ENCODE results near the gene RSPH4A.
"Not testable (repeated sequence)": the region's sequence is repeated elsewhere in the genome, so short reads cannot be mapped to it uniquely, and the experiment has no call there.

RSPH4A gene

GRCh38 chr6:116631379-116631990, 15.2 kb downstream of the RSPH4A start:
- no peak for DNase-seq

DNA sequence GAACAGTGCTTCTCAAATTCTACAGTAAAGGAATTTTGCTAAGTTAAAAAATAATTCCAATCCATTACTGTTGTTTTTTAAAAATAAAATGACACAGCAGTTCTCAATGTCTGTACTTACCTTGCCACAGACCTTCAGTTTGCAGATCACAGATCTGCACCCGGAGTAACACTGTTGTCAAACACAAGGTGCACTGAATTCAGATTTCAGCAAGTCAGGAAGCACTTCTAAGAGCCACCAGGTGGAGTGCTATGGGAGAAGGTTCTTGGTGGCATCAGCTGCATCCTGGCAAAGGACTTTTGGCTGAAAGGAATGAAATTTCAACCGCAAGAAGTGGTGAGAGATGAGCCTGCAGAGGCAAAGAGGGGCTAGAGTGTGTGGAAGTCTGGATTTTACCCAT, 17.4 kb downstream of the RSPH4A start:
- no peak for DNase-seq

GRCh38 chr6:116648156-116648555, 31.9 kb downstream of the RSPH4A start:
- no peak for DNase-seq

- no peak for DNase-seq
Measured at GRCh38 chr6:116649129-116649528, 32.9 kb downstream of the RSPH4A start.

DNA sequence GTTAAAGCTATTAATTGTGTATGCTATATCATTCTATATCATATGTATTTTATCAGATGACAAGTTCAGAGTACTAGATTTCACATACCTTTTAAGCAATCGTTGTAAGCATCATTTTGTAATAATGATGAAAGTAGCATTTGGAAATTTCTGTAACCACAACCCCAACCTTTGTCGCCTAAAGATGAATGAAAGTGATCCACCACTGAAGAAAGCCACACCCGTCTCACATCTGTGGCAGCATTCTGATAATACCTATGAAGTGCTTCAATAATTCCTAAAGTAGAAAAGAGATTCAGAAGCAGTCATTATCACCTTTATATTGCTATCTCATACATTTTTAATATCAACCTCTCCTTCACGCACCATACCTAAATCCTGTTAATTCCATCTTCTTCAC, 35.6 kb downstream of the RSPH4A start:
- no peak for DNase-seq

DNA sequence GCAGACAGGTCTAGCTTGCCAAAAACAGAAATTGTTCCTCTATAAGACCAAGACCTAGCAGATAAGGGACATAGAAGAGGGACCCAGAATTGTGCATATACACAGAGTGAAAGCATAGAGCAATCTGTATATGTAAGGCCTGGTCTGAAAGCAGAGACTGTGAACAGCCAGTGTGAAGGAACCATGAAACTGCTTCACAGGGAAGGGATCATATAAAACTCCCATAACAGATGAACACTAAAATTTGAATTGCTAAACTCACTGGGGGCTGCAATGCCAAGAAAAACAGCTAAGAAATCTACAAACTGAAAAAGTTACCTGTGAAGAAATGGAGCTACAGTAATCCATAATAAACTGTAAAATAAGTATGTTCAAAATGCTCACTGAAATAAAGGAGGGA, 45.3 kb downstream of the RSPH4A start:
- no peak for DNase-seq

- no peak for DNase-seq
Measured at GRCh38 chr6:116662202-116662601, 45.9 kb downstream of the RSPH4A start.

DNA sequence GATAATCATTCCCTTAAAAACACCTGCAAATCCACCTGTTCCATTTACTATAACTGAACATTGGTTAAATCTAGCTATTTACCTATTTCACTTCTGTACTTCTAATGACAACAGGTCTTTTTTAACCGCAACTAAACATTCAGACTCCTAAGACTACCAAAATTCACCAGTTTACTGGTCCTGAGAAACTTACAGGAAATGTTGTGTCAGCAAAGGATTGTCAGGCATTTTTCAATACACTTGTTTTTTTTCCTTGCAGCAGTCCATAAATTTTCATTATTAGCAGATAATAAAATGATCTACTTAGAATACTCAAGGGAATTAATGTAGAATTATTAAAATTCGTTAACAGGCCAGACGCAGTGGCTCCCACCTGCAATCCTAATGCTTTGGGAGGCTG, 47.0 kb downstream of the RSPH4A start:
- DNase-seq, result no peak

GRCh38 chr6:116664169-116664568, 47.9 kb downstream of the RSPH4A start:
- not testable (repeated sequence) for DNase-seq

DNA sequence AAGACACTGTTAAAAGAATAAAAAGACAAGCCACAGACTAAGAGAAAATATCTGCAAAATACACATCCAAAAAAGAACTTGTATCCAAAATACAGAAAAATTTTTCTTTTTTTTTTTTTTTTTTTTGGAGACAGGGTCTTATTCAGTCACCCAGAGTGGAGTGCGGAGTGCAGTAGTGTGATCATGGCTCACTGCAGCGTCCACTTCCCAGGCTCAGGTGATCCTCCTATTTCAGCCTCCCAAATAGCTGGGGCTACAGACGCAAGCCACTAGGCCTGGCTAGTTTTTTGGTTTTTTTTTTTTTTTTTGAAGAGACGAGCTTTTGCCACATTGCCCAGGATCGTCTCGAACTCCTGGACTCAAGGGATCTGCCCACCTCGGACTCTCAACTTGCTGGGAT, 49.2 kb downstream of the RSPH4A start:
- no peak for DNase-seq

GRCh38 chr6:116666869-116667268, 50.6 kb downstream of the RSPH4A start:
- no peak for DNase-seq

DNA sequence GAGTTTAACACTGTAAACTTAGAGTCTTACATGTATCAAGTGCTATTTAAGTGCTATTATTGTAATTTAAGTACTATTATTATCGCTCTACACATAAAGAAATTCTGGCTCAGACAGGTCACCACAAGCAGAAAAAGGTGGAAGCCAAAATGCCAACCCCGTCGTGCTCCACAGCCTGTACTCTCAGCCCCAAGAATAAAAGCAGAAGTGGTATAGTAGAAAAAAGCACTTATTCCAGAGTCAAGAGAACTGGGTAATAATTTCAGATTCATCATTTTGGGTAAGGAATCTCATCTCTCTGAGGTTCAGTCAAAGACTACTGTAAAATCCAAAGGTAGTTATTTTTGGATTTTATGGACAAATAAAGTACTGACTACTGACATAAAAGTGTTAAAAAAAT, 51.3 kb downstream of the RSPH4A start:
- DNase-seq, result peak; percentile 35

DNA sequence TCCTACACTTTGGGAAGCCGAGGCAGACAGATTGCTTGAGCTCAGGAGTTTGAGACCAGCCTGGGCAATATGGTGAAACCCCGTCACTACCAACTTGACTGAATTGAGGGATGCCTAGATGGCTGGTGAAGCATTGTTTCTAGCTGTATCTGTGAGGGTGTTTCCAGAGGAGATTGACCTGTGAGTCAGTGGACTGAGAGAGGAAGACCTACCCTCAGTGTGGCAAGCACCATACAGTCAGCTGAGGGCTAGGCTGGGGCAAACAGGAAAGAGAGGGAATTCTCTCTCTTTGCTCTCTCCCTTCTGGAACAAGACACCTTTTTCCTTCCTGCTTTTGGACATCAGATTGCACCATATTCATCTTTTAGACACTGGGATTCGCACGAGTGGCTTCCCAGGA, 56.0 kb downstream of the RSPH4A start:
- DNase-seq, result no peak

GRCh38 chr6:116676021-116676420, 59.7 kb downstream of the RSPH4A start:
- DNase-seq, result no peak

DNA sequence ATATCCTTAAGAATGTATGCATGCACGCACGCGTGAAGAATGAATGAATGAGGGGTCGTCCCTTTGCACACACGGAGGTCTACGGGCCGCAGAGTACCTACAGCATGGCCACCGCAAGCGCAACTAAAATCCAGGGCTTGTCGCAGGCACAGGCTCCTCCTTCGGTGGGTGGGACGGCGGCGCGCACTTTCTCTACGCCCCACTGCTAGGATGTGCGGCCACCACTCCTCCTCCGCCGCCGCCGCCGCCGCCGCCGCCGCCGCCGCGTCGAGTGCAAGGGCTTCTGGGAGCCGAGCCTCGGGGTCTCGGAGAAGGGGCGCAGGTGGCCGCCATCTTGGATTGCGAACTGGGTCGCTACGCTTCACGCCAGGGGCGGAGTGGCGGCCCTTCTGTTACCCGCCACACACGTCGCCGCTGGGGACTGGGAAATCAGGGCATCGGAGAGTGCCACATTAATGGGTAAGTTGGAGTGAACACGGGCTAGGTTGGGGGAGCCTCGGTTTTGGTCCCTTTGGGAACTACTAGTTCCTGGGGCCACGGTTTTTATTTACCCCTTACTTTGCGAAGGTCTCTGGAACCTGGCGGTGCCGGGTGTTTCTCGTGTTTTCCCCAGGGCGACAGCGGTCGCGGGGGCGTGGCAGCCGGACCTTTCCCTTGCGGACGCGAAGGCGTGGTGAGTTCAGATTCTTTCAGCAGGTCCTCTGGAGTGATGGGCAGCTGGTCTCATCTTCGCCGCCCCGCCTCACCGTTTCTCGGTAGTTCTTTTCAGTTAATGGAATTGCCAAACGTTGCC, 64.8 kb downstream of the RSPH4A start, which contains the start of gene KPNA5:
KPNA5 (plus strand) TSS at position 332 of the 793 bp plus-strand sequence; CDS start at position 456, 124 bp downstream.
- DNase-seq, result peak; percentile 90

GRCh38 chr6:116682334-116682712, 66.0 kb downstream of the RSPH4A start:
- peak; percentile 27 for DNase-seq

Measured in CD4-positive, alpha-beta T cell treated with Interleukin-15 for 1 hour (primary cell).